GM21360 (cell line): ENCODE measurements around the gene HUS1.
"Not testable (repeated sequence)": the region's sequence is repeated elsewhere in the genome, so short reads cannot be mapped to it uniquely, and the experiment has no call there.

Experiments used
- ATAC-seq: cut with Tn5 transposase; IDR thresholded peaks from one replicate; pipeline ENCODE4 v1.9.1; 2021; ENCODE audit warnings: mild to moderate bottlenecking, moderate library complexity; ENCODE audit not compliant: unreplicated experiment

The HUS1 gene

DNA sequence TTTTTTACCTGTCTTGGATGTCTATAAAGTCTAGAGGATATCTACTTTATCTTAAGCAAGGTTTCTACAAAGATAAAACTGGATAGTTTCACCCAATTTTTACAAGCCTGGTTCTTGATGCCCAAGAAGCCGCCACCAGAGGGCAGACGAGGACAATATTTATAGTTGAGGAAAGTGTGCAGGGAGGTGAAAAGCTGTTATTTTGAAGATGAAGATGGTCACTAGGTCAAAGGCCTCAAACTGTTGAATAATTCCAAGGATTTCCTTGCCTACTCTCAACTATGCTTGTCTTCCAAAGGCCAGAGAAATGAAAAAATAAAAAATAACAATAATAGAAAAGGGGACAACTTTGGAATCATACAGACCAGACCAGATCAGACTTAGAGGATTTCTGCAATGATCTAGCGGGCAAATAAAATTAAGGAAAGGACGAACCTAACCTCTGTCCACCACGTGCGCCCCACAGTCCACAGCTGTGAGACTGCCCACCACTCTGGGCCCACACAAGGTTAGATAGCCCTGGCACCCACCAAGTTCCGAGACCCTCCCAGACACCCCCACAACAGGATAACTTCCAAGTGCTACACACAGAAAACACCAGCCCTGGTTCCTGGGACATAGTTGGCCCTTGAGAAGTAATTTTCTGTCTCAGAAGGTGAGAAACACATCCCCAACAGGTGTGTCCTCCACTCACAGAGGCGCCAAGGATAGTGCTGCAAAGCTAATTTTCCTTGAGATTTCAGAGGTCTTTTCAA is 34.0 kb downstream of the HUS1 start:
- ATAC-seq, result no peak

DNA sequence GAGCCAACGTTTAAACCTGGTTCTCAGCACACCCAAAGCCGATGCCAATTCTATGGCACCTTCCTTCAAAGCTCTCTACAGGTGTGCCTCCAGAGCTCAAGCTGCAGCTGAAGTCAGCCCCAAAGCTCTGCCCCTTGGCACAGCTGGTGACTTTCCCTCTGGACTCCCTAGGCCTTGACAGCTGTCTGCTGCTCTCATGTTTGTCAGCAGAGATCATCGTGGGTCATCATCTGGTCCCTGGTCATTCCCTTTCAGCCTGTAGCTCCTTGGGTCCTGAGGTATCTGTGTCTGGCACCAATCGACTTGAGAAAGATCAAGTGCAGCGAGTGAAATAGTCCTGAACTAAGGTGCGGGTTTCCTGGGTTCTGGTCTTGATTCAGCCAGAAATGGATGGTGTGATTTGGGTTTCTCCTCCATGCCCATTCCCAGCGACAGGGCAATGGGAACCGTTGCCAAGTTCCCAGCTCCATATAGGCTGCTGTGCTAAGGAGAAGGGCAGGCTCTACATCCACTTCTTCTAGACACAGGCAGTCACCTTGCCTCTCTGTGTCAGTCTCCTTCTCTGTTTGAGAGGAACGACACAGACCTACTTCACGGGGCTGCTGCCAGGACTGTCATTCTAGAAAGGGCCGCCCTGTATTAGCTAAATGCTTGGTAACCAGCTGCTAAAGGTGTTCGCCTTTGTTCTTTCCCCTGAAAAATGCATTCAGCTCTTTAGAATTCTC is 34.7 kb downstream of the HUS1 start:
- no peak for ATAC-seq

DNA sequence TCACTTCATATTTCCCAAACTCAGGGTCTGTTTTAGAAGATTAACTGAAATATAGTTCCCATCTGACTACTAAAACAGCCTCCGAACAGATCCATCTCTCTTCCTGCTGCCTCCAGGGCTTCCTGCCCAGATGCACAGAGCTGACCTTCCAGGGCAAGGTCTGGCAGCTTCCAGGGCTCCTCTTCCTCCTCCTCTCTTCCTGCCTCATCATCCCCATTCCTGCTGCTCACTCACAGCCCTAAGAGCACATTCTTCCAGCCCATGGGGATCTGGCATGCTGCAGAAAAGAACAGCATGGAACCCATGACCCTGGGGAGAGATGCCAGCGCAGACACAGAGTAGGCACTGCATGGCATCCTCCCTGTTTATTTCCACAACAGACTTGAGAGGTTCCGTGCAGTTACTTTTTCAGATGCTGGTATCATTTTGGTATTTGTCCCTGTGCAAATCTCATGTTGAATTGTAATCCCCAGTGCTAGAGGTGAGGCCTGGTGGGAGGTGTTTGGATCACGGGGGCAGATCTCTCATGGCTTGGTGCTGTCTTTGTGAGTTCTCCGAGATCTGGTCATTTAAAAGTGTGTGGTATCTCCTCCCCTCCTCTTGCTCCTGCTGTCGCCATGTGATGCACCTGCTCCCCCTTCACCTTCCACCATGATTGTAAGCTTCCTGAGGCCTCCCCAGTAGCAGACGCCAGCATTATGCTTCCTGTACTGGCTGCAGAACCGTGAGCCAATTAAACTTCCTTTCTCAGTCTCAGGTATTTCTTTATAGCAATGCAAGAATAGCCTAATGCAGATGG is 35.5 kb downstream of the HUS1 start:
- no peak for ATAC-seq

DNA sequence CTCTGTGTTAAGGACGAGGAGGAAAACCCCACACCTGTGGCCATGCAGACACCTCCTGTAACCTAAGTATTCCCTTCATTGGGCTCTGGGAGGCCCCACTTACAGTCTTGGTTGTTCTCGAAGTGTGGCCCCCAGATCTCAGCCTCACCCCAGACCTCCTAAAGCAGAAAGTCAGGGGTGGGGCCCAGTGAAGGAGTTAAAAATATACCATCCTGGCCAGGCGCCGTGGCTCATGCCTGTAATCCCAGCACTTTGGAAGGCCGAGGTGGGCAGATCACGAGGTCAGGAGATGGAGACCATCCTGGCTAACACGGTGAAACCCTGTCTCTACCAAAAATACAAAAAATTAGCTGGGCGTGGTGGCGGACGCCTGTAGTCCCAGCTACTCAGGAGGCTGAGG is 36.8 kb downstream of the HUS1 start:
- ATAC-seq, result not testable (repeated sequence)

DNA sequence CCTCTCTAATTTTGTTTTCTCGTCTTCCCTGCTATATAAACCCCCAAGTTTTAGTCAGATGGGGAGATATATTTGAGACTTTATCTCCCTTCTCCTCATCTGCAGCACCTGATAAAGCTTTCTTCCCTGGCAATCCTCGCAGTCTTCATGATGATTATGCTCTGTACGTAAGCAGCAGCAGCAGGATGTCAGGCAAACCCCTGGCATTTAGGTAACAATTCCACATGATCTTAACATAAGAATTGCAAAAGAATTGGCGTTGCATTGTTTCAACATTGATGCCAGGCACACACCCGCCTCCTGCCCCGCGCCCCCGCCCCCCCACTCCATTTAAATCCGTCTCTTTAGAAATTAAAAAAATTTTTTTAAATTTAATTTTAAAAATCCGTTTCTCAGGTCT is 37.3 kb downstream of the HUS1 start:
- ATAC-seq, result no peak

DNA sequence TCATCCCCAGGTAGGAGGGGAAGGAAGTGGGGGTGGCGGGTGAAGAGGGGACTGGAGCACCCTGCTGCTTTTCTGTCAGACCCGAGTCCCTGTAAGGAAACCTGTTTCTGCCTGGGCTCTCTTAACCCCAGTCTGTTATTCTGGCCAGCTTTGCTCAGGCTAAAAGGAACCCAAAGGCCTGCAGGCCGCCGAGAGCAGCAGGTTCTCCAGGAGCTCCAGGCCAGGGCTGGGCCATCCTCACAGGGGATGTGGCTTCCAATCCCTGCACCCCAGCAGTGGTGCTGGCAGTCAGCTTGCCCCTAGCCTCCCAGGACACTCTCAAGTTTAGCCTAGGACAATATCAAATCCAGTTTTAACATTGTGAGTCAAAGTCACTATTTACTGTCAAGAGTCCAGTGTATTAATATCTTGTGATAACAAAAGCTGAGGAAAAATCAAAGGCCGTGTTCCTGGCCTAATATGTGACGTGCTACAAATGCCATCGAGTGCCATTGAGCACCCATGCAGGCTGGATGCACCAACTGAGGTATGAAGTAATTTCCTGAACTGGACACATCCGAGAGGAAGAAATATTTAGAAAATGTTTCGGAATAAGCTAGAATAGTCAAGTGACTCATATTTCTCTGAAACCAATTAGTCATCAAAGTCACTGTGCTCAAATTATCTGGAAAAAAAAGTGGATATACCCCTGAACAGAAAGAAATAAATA is 38.1 kb downstream of the HUS1 start:
- no peak for ATAC-seq

DNA sequence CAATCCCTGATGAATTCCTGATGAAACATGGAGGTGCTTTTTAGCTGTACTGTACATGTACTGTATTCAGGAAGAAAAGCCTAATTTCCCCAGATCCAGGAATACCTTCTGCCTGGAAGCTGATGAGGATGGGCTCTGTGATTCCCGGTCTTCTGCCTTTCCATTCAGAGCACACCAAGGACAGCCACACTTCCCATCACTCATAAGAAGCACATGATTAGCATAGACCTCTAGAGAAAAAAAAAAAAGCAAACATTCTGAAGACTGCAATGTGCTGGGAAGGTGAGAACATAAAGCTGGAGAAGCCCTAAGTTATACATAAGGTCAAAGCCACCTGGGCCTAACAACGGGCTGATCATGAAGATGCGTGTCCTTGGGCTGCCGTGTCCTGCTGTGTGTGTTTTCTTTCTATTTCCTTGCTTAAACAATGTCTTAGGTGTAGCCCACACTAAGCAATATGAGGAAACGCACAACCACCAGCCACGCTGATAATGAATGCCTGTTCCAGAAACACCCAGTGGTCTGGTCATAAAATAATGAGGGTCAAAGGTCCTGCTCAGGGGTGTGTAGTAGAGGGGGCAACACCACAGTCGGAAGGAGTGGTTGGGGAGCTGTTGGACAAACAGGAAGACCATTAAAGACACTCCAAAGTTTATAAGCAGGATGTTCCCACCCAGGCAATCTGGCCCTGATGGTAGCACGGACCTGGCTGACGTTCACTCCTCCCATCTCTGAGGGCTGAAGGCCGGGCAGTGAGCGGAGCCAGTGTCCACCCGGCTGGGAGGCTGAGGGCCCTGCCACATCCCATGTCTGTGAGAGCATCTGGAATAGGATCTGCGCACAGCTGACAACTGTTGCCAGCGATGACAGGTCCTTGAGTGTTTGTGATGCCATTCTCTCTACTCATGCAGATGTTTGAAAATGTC is 39.1 kb downstream of the HUS1 start:
- no peak for ATAC-seq

DNA sequence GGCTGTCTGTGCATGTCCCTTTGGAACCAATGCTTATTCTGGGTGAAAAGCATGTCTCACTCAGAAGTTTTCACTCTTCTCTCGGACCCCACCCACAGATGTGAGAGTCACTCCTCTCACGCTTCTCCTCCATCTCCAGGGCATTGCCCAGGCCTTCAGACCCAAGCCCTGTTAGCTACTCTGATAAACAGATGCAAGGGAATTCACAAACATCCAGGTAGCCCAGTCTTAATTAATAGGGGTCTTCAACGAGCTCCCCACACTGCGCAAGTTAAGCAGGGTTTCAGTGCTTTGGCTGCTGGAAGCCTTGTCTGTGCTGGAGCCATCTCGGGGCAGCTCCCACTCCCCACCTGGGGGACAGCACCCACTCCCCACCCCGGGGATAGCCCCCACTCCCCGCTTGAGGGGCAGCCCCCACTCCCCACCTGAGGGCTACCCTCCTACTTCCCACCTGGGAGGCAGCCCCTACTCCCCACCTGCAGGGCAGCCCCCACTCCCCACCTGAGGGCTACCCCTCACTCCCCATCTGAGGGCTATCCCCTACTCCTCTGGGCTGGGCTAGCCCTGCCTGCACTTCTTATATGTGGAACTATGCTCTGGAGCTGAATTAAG is 39.9 kb downstream of the HUS1 start:
- no peak for ATAC-seq

DNA sequence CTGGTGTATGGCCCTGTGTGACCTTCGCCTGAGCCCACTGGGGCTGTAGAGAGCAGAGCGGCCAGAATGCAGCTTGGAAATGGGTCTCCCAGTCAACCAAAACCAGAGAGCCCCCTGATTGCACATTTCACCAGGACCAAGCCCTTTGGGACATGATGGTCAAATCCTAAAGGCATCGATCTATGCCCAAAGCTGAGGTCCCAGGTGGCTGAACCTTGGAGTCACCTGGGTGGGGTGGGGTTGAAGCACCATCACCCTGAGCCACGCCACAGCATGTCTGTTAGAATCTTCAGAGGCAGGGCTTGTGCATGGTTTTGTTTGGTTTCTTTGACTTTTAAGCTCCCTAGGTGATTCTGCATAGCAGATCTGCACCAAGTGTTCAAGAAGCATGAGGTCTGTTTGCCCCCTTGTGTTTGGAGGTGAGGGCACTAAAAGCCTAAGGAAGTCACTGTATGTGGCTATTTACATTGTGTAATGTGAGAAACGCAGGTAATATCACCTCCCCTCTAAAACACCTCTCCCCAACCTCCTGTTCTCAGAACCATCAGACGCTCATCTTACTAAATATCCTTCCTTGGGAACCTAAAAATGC is 40.7 kb downstream of the HUS1 start:
- no peak for ATAC-seq

DNA sequence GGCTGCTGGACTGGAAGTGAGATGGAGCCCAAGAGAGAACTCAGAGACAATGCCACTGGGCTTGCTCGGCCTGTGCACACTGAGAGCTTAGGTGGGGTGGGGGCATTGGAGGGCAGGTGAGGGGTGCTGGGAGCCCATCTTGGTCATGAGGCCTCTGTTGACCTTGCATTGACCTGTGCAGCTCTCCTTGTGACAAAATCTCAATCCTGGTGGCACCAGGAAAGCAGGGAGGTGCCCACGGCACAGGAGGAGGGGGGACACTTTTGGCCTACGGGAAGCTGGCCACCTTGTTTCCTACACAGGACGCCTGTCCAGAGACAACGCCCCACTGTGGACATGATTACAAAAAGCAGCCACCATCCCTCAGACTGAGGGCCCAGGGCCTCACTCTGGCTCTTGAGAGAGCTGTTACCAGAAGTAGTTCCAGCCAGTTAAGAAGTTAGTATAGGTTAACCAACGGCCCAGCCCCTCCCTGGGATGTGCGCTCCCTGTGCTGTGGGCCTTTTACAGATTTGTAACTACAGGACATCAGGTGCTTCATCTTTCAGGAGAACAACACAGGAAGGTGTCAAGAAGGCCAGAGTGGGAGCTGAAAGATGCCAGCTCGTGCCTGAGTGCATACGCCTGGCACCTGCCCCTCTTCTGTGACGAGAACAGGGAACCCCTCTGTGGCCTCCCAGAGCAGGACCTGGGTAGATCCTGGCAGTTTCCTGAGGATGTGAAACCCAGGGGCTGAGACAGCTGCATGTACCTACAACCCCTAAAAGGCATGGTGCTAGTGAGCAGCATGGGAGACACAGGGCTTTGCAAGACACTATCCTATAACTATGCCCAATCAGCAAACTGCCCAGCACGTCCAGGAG is 41.5 kb downstream of the HUS1 start:
- peak; percentile 53 for ATAC-seq

DNA sequence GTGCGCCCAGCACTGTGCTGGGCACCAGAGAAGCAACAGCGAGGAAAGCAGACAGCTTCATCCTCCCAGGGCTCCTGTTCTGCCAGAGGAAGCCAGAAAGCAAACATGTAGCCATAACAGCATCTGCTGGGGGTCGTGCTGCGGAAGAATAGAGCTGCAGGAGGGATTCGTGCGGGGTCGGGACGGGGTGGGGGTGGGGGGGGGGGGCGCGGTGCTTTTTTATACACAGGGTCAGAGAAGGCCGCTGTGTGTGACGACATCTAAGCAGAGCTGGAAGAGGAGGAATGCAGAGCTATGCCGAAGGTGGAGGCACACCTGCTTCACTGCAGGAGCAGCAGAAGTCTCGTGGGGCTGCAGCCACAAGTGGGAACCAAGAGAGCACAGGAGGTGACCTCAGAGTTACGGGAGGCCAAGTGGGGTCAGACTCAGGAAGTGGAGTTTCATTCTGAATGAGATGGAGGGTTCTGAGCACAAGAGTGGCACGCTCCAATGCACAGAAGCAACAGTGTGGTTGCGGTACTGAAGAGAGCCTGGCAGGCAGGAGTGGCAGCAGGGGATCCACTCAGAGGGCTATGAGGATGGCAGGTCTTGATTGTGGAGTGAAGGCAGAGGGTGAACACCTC is 42.2 kb downstream of the HUS1 start:
- ATAC-seq, result peak; percentile 94

DNA sequence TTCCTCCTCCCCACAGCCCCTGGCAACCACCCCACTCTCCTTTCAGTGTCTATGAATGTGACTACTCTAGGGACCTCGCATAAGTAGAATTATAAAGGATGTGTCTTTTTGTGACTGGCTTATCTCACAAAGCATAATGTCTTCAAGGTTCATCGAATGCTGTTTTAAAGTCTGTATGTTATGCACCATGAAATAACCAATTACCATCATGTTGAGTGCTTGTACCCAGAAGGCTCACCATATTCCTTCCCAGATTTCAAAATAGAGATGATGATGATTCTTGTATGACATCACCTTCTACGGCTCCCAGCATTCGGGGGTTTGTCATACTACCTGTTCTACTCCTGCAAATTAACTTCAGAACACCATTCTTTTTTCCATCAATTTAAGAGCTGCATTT is 43.1 kb downstream of the HUS1 start:
- ATAC-seq, result no peak

DNA sequence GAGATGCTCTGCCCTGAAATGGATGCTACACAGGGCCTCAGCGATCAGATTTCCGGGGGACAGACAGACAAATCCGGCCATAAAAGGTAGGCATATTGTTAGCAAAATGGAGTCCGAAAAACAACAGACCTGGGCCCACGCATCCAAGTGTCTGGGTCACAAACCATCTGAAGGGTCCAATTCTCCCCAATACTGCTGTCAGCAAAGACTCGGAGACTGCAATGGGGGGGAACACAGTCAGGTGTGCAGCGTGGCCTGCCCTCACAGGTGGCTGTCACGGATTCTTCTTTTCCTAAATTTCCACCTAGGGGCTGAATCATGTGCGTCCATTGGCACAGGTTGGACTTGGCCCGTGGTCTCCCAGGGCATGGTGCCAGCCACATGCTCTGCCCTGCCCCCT is 44.1 kb downstream of the HUS1 start:
- ATAC-seq, result no peak

DNA sequence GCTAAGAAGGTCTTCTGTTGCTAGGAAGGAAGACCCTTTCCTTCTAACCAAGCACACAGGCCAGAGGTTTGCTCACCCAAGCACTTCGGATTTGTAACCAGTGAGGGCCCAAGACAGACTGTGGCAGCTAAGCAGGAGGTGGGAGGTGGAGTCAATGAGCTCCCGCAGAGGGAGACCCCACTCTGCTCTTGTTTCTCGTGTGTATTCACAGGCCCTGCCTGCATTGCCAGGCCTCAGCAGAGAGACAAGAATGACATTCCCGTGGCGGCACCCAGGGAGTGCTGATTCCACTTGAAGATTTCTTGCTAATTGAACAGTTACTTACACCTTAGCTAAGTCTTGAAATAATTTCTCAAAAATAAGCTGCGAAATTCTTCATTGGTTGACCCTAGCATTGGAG is 44.6 kb downstream of the HUS1 start:
- no peak for ATAC-seq

DNA sequence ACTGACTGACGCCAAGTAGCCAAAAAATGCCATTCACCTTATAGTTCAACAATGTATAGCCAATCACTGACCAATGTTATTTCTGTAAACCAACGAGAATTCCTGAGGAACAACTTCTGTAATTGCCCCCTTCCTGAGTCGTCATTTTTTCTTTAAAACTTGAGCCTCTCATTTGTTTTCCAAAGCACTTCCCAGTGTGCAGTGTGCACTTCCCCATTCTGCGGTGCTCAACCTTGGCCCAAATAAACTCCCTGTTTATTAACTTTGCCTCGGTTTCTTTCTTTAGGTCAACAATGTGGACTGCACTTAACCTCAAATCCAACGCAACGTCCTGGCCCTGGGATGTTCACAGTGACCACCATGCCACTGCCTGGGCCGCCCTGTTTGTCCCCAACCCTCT is 46.2 kb downstream of the HUS1 start:
- no peak for ATAC-seq

DNA sequence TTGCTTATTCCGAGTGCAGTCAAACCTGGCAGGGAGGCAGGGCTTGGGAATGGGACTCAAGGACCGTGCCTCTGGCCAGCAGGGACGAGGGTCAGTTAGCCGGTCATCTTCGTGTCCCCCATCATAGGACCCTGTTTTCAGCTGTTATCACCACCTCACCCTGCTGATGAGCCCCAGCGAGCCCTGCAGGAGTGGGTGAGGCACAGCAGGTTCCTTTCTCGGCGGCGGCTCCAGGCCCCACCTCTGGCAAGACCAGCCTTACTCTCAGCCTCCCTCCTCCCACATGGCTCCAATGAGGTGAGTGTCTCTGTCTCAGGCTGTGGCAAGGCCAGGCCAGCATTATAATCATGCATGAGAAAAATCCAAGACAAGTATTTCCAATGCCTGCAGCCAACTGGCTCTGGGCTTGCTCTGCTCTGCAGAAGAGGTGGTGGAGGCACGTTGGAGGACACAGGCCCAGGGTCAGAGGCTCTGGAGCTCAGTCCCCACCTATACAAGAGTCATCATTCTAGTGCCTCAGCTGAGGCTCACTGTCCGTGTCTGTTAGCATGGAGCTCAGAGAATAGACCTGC is 46.9 kb downstream of the HUS1 start:
- ATAC-seq, result no peak

DNA sequence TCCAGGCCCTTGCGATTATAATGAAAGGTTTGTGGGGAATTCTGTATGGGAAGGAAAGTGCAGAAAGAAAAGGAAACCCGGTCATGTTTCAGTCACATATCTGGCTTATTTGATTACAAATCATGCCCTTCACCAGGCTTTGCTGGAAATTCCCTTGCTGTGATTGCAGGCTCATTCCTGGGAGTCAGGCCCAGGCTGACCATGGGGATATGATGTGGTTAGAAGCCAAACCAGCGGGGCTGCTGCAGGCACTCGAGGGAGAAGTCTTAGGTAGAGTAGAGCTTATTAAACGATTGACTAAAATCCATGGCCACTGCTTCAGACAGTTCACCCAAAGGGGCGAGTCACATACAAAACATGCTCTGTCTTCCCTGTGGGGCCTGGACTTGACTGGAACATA is 47.4 kb downstream of the HUS1 start:
- no peak for ATAC-seq
